ENCODE results near the gene HLA-DQA1.

DNA sequence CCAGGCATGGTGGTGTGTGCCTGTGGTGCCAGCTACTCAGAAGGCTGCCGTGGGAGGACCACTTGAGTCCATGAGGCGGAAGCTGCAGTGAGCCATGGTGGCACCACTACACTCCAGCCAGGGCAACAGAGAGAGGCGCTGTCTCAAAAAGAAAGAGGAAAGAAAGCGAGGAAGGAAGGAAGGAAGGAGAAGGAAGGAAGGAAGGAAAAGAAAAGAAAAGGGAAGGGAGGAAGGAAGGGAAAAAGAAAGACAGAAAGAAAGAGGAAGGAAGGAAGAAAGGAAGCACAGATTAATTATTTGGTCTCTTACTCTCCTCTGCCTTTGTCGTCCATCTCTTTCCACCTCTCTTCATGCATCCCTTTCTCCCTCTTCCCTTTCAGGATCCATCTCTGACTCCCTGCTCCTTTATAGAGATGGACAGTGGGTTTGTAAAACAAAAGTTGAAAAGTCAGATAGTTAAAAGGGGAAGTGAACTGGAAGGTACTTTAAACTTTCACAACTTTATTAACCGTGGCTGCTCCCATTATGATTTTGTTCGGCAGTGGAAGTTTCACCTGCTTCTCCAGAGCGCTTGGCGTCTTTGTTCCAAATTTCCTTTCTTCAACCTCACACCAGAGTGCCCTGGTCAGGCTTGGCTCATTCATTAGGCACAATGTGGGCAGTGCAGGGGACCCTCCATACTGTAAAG lies 1.5 kb downstream of the HLA-DQA1 start:
- TF ChIP-seq POLR2AphosphoS5 (IDR thresholded peaks at IDR 0.05; ENCODE audit: control insufficient read depth, insufficient read depth, low read depth, low read length), result no peak
- no peak for TF ChIP-seq NFYB (IDR thresholded peaks at IDR 0.05; ENCODE audit: extremely low read depth, insufficient read length)
- TF ChIP-seq, protein P1, sequence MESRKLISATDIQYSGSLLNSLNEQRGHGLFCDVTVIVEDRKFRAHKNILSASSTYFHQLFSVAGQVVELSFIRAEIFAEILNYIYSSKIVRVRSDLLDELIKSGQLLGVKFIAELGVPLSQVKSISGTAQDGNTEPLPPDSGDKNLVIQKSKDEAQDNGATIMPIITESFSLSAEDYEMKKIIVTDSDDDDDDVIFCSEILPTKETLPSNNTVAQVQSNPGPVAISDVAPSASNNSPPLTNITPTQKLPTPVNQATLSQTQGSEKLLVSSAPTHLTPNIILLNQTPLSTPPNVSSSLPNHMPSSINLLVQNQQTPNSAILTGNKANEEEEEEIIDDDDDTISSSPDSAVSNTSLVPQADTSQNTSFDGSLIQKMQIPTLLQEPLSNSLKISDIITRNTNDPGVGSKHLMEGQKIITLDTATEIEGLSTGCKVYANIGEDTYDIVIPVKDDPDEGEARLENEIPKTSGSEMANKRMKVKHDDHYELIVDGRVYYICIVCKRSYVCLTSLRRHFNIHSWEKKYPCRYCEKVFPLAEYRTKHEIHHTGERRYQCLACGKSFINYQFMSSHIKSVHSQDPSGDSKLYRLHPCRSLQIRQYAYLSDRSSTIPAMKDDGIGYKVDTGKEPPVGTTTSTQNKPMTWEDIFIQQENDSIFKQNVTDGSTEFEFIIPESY (CRISPR knock-in tag; IDR thresholded peaks at IDR 0.05), result no peak
- TF ChIP-seq, protein P2, sequence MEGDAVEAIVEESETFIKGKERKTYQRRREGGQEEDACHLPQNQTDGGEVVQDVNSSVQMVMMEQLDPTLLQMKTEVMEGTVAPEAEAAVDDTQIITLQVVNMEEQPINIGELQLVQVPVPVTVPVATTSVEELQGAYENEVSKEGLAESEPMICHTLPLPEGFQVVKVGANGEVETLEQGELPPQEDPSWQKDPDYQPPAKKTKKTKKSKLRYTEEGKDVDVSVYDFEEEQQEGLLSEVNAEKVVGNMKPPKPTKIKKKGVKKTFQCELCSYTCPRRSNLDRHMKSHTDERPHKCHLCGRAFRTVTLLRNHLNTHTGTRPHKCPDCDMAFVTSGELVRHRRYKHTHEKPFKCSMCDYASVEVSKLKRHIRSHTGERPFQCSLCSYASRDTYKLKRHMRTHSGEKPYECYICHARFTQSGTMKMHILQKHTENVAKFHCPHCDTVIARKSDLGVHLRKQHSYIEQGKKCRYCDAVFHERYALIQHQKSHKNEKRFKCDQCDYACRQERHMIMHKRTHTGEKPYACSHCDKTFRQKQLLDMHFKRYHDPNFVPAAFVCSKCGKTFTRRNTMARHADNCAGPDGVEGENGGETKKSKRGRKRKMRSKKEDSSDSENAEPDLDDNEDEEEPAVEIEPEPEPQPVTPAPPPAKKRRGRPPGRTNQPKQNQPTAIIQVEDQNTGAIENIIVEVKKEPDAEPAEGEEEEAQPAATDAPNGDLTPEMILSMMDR (IDR thresholded peaks at IDR 0.05 in 2 of 3, conservative IDR thresholded peaks at IDR 0.05 in 1 of 3; ENCODE audit: insufficient read depth in 2 of 3, low read depth in 1 of 3, low read length in 3 of 3), result no peak
- TF ChIP-seq, protein P3, sequence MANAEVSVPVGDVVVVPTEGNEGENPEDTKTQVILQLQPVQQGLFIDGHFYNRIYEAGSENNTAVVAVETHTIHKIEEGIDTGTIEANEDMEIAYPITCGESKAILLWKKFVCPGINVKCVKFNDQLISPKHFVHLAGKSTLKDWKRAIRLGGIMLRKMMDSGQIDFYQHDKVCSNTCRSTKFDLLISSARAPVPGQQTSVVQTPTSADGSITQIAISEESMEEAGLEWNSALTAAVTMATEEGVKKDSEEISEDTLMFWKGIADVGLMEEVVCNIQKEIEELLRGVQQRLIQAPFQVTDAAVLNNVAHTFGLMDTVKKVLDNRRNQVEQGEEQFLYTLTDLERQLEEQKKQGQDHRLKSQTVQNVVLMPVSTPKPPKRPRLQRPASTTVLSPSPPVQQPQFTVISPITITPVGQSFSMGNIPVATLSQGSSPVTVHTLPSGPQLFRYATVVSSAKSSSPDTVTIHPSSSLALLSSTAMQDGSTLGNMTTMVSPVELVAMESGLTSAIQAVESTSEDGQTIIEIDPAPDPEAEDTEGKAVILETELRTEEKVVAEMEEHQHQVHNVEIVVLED (CRISPR knock-in tag; IDR thresholded peaks at IDR 0.05), result no peak
- no peak for TF ChIP-seq SIN3A (IDR thresholded peaks at IDR 0.05; ENCODE audit: borderline replicate concordance in 2 of 2, control insufficient read depth in 1 of 2, low read depth in 2 of 2, low read length in 2 of 2)
- TF ChIP-seq JUNB (CRISPR knock-in tag; conservative IDR thresholded peaks at IDR 0.05), result no peak
- no peak for TF ChIP-seq SP1 (CRISPR knock-in tag; IDR thresholded peaks at IDR 0.05)
- TF ChIP-seq, protein P4, sequence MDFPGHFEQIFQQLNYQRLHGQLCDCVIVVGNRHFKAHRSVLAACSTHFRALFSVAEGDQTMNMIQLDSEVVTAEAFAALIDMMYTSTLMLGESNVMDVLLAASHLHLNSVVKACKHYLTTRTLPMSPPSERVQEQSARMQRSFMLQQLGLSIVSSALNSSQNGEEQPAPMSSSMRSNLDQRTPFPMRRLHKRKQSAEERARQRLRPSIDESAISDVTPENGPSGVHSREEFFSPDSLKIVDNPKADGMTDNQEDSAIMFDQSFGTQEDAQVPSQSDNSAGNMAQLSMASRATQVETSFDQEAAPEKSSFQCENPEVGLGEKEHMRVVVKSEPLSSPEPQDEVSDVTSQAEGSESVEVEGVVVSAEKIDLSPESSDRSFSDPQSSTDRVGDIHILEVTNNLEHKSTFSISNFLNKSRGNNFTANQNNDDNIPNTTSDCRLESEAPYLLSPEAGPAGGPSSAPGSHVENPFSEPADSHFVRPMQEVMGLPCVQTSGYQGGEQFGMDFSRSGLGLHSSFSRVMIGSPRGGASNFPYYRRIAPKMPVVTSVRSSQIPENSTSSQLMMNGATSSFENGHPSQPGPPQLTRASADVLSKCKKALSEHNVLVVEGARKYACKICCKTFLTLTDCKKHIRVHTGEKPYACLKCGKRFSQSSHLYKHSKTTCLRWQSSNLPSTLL (IDR thresholded peaks at IDR 0.05), result no peak
- TF ChIP-seq CBX1 (IDR thresholded peaks at IDR 0.05; ENCODE audit: low read depth), result no peak
- TF ChIP-seq FOS (IDR thresholded peaks at IDR 0.05; ENCODE audit: extremely low read depth, insufficient read length), result no peak
